Measurements from ENCODE around the gene TRMT1. TPM values are rescaled to one million over a fixed set of nuclear protein-coding genes. Genes with fewer than 3 reads are reported as not detected.

TRMT1 gene
- total and polyA plus RNA-seq, 3 donors from 2014 or later, result 35.9 to 50.0 (median 44.8) TPM

GRCh38 chr19:13076320-13076719 is 40.2 kb downstream of the TRMT1 start:
- DNase-seq, result no peak
- intact Hi-C loops (cut with DNase I; ENCODE audit: low total_unique reads), result no loop called here
- Histone ChIP-seq H3K4me3 (no peak overlapping the region), H3K4me1 (peaks cover 40% of the 10 kb centered on the region), H3K27ac (no peak overlapping the region), H3K27me3 (no peaks in the 10 kb centered on the region), H3K9me3 (no peaks in the 10 kb centered on the region), H3K36me3 (ENCODE audit: low read depth, missing control alignments) (no peaks in the 10 kb centered on the region)
- no peak for TF ChIP-seq POLR2A (IDR thresholded peaks at IDR 0.05)
- no peak for TF ChIP-seq CTCF (IDR thresholded peaks at IDR 0.05)
- 52 to 72% methylated on average over 3 to 8 of the region's 8 CpGs for WGBS, 2 donors

DNA sequence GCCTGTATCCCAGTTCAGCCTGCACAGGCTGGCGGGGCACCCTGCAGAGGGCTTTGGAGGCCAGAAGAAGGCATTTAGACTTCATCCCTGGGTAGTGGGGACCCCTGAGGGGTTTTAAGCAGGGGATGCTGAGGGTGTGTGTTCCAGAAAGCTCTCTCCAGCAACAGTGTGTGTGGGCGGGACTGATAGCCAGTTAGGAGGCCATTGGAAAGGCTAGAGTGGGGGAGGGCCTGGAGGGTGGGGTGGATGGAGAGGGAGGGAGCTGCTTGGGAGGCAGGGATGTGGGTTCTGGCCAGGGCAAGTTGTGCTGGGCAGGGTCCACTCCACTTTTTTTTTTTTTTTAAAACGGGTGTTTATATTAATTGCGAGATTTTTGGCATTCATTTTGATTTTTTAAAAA is 42.2 kb downstream of the TRMT1 start:
- no peaks in the 10 kb centered on the region for H3K36me3 ChIP-seq (ENCODE audit: low read depth, missing control alignments)
- no peak for DNase-seq
- peaks cover 49% of the 10 kb centered on the region for H3K4me1 ChIP-seq
- WGBS, 2 donors, result 66 to 78% methylated on average over 4 of the region's 4 CpGs
- no peaks in the 10 kb centered on the region for H3K9me3 ChIP-seq
- H3K27me3 ChIP-seq, result no peaks in the 10 kb centered on the region
- intact Hi-C loops (cut with DNase I; ENCODE audit: low total_unique reads), result no loop called here
- no peak overlapping the region for H3K4me3 ChIP-seq
- no peak overlapping the region for H3K27ac ChIP-seq
- TF ChIP-seq POLR2A (IDR thresholded peaks at IDR 0.05) (no peak), CTCF (IDR thresholded peaks at IDR 0.05) (no peak)

GRCh38 chr19:13073263-13073662 is 43.3 kb downstream of the TRMT1 start:
- intact Hi-C loops (cut with DNase I; ENCODE audit: low total_unique reads), result no loop called here
- H3K36me3 ChIP-seq (ENCODE audit: low read depth, missing control alignments), result no peaks in the 10 kb centered on the region

DNA sequence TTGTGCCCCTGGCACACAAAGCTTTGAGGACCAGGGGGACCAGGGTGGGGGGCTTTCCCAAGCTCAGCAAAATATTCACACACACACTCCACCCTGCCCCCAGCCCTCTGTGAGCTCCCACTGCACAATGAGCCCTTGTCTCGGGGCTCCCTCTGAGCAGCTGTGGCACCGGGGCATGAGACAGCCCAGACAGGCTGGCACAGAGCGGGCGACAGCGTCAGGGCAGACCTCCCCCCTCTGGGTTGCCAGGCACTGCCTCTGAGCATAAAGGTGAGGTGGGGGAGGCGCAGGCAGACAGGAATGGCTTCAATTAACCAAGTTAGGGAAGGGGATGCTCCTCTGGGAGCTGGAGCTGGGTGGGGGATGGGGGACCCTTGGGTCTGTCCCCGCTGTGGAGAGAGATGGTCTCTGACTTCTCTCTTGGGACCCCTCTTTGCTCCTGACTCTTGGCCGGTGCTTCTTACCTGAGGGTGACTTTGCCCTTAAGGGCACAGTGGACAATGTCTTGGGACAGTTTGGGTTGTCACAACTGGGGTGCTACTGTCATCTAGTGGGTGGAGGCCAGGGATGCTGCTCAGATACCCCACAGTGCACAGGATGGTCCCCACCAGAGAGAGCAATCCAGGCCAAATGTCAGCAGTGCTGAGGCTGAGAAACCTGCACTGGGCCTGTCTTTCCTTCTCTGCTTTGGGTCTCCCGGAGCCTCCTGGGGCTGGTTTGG is 44.2 kb downstream of the TRMT1 start:
- H3K27me3 ChIP-seq, result no peaks in the 10 kb centered on the region
- intact Hi-C loops (cut with DNase I; ENCODE audit: low total_unique reads), result no loop called here
- no peak for DNase-seq
- no peak for TF ChIP-seq POLR2A (IDR thresholded peaks at IDR 0.05)
- H3K9me3 ChIP-seq, result no peaks in the 10 kb centered on the region
- no peak overlapping the region for H3K4me3 ChIP-seq
- WGBS, 2 donors, result 68 to 75% methylated on average over 8 to 9 of the region's 9 CpGs
- peaks cover 43% of the 10 kb centered on the region for H3K4me1 ChIP-seq
- no peaks in the 10 kb centered on the region for H3K36me3 ChIP-seq (ENCODE audit: low read depth, missing control alignments)
- no peak overlapping the region for H3K27ac ChIP-seq

More at GRCh38 chr19:13073263-13073662, 43.3 kb downstream of the TRMT1 start:
- no peak overlapping the region for H3K27ac ChIP-seq
- no peaks in the 10 kb centered on the region for H3K27me3 ChIP-seq
- peaks cover 49% of the 10 kb centered on the region for H3K4me1 ChIP-seq
- 85 to 86% methylated on average over 5 of the region's 5 CpGs for WGBS, 2 donors
- H3K4me3 ChIP-seq, result no peak overlapping the region
- no peak for TF ChIP-seq POLR2A (IDR thresholded peaks at IDR 0.05)
- no peak for TF ChIP-seq CTCF (IDR thresholded peaks at IDR 0.05)
- DNase-seq, result no peak
- H3K9me3 ChIP-seq, result no peaks in the 10 kb centered on the region

GRCh38 chr19:13071444-13072187 is 44.9 kb downstream of the TRMT1 start:
- peaks cover 43% of the 10 kb centered on the region for H3K4me1 ChIP-seq
- 66 to 74% methylated on average over 8 to 9 of the region's 9 CpGs for WGBS, 2 donors

More at GRCh38 chr19:13071444-13072187, 44.9 kb downstream of the TRMT1 start:
- intact Hi-C loops (cut with DNase I; ENCODE audit: low total_unique reads), result no loop called here
- no peaks in the 10 kb centered on the region for H3K9me3 ChIP-seq
- H3K27me3 ChIP-seq, result no peaks in the 10 kb centered on the region
- no peak for DNase-seq
- TF ChIP-seq POLR2A (IDR thresholded peaks at IDR 0.05), result no peak
- TF ChIP-seq CTCF (IDR thresholded peaks at IDR 0.05), result no peak
- no peaks in the 10 kb centered on the region for H3K36me3 ChIP-seq (ENCODE audit: low read depth, missing control alignments)
- no peak overlapping the region for H3K27ac ChIP-seq
- no peak overlapping the region for H3K4me3 ChIP-seq
